HCEC 1CT (cell line): ENCODE data around the gene FERMT2.

Source experiments
- DNase-seq: peaks from one replicate; pipeline ENCODE4 v3.0.0-alpha.2; 2017

FERMT2 gene, protein sequence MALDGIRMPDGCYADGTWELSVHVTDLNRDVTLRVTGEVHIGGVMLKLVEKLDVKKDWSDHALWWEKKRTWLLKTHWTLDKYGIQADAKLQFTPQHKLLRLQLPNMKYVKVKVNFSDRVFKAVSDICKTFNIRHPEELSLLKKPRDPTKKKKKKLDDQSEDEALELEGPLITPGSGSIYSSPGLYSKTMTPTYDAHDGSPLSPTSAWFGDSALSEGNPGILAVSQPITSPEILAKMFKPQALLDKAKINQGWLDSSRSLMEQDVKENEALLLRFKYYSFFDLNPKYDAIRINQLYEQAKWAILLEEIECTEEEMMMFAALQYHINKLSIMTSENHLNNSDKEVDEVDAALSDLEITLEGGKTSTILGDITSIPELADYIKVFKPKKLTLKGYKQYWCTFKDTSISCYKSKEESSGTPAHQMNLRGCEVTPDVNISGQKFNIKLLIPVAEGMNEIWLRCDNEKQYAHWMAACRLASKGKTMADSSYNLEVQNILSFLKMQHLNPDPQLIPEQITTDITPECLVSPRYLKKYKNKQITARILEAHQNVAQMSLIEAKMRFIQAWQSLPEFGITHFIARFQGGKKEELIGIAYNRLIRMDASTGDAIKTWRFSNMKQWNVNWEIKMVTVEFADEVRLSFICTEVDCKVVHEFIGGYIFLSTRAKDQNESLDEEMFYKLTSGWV

DNA sequence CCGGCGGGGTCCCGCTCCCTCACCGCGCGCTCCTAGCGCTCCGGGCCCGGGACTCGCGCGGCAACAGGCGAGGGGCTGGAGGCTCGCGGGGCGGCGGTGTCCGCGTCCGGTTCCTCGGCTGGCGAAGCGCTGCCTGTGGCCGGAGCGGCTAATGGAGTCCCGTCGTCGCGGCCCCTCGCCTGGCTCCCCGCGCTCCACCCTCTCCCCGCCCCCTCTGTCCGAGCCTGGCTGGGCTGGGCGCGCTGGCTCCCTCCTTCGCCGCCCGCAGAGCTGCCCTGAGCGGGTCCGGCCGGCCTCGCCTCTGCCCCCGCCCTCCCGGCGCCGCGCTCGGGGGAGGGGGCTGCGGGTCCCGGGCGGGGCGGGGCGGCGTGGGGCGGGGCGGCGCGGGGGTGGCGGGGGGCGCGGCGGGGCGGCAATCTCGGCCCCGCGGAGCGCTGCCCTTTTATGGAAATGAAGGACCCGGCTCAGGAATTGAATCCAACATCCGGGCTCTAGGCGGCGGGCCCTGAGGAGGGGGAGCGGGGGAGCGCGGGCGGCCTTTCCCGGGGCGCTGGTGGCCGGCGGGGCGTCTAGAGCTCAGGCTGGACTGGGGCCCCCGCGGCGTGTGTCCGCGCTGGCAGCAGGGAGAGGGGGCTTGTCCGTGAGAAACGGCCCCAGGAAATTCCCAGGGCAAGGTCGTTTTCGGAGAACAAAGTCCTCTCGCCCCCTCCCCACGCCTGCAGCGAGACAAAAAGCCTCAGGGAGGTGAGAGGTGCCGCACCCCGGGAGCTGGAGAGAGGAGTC, at the start of gene FERMT2:
Gene FERMT2 (minus strand): TSS at position 153 of the 783 bp plus-strand sequence. CDS start 482 bp downstream, outside the sequence.
- peak; percentile 91 for DNase-seq

DNA sequence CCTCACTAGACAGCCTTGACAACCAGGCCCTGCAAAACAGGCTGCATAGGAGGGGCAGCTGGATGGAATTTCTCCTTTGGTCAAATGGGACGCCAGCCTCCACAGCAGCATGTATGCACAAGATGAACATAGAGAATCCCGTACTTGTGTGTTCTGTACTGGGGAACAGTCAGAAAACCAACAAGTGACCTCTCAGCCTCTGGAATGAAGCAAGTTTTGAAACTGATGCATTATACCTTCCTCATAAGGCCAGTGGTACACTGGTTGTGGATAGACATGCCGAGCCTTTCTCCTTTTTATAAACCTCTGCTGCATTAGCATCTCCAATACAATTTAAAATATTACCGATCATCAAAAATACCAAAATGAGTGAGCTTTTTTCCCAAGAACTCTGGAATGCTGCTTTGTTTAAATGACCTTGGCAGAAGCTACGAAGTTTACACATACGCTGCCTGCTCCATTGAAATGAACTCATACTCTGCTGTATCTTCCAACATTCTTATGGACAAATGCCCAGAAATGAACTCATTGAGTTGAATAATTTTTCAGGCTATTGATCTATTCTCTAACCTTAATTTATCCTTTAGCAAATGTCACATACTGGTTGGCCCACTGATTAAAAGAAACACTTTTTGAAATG, 47.6 kb upstream of the FERMT2 start:
- DNase-seq = peak; percentile 84

DNA sequence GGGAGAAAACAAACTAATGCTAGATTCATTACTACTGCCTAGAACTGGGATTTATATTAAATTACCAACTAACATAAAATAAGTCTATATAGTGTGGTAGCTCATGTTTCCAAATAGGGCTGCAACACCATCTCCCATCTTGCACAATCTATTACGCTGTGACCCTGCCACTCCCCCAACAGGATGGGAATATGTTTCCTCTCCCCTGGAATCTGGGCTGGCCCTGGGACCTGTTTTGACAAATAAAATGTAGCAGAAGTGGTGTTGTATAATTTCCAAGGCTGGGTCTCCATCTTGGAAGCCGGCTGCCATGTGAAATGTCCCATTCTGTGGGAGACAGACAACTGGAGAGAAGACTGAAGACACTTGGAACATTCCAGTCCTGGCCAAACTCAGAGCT, 45.6 kb upstream of the FERMT2 start:
- no peak for DNase-seq

DNA sequence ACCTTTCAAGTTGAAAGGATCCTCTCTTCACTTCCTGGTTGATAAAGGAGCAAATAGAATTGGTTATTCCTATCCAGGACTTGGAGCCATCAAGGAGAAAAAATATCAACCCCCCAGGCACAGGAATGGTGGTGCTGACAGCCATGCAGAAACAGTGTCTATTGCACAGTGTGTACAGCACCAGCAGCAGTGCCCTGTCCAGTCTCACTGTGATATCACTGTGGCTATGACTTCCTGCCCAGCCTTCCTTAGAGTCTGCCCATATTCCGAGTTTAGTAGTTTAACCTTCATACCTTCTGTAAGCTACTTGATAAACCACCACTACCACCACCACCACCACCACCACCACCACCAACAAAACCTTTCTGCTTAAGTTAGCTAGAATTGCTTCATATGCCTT, 45.1 kb upstream of the FERMT2 start:
- DNase-seq = no peak

DNA sequence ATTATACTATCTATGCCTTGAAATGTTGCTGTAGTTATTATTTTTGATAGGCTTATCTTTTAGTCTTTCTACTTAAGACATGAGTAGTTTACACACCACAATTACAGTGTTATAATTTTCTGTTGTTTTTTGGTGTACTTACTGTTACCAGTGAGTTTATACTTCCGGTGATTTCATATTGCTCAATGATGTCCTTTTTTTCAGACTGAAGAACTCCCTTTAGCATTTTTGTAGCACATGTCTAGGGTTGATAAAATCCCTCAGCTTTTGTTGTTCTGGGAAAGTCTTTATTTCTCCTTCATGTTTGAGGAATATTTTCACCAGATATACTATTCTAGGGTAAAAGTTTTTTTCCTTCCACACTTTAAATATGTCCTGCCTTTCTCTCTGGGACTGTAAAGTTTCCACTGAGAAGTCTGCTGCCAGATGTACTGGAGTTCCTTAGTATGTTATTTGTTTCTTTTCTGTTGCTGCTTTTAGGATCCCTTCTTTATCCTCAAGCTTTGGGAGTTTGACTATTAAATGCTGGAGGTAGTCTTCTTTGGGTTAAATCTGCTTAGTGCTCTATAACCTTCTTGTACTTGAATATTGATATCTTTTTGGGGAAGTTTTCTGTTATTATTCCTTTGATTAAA, 41.5 kb upstream of the FERMT2 start:
- DNase-seq = no peak

DNA sequence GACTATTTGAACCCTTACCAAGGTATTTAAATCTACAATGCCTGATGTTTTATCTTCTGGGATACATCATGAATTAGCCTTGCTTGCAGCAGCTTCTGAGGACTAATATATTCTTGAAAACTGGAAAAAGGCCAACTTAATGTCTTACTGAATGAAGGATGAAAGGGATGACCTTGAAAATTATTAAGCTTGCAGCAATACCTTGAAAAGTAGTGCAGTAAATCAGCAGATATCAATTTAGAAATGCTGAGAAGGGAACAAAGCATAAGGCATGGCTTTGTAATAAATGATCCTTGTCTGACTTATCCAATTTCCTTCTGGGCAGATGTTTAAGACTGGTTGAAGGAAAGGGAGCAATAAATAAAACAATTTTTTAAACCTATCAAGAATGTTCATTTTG, 37.3 kb upstream of the FERMT2 start:
- DNase-seq = no peak

DNA sequence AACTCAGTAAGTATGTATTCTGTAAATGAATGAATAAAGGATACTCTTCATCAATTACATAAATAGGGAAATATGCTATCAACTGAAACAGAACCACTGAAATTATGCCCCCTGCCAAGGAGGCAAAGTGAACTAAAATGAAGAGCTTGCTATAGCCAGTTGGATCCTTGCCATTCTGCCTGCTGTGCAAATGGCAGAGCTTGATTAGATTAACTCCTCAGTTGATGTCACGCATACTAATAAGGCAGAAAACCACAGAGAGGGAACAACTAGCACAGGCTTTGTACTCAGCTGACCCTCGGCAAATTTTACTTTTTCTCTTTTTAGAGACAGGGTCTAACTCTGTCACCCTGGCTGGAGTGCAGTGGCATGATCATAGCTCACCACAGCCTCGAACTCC, 36.7 kb upstream of the FERMT2 start:
- no peak for DNase-seq

DNA sequence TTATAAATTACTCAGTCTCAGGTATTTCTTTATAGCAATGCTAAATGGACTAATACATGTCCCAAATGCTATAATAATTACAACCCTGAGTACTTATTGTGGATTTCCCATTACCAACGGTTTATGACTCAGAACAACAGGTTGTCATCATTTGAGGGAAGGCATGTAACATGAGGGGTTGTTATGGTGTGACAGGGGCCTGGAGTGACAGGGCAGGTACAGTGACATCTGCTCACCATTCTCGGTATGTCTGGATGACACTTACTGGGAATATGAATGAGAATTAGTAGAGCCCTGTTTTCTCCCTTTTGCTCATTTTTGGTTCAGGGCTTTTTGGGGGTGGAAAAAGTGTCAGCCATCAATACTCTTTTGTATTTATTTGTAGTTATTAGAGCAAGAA, 36.2 kb upstream of the FERMT2 start:
- no peak for DNase-seq

DNA sequence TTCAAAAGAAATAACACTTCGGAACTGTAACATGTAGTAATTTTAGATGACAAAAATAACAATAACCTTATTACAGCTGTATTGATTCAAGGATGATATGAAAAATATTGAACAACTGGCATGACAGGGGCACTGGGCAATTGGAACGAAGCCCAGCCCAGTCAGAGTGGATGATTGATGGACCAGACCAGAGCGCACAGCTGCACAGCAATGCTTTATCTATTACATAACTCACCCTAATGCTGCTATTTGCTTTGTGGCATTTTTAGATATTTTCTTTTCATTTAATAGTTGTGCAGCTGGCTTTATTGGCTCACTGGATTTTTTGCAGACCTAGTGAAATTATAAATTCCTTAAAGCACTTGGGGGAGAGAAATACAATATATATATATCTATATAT, 26.9 kb upstream of the FERMT2 start:
- no peak for DNase-seq

DNA sequence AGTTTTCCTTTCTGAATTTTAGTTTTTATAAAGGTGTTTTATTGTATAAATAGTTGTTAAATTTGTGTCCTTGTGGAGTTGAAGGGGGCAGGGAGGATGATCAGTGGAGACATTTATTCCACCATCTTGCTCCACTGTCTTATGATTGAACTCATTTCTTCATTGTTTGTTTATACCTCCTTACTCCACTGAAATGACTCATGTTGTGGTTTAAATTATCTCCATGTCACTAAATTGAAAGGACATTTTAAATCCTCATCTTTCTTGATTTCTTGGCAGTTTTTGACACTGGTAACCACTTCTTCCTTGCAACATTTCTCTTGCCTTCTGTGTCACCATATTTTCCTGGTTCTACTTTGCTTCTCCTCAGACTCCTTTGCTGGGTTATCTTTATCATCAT, 23.6 kb upstream of the FERMT2 start:
- peak; percentile 41 for DNase-seq

DNA sequence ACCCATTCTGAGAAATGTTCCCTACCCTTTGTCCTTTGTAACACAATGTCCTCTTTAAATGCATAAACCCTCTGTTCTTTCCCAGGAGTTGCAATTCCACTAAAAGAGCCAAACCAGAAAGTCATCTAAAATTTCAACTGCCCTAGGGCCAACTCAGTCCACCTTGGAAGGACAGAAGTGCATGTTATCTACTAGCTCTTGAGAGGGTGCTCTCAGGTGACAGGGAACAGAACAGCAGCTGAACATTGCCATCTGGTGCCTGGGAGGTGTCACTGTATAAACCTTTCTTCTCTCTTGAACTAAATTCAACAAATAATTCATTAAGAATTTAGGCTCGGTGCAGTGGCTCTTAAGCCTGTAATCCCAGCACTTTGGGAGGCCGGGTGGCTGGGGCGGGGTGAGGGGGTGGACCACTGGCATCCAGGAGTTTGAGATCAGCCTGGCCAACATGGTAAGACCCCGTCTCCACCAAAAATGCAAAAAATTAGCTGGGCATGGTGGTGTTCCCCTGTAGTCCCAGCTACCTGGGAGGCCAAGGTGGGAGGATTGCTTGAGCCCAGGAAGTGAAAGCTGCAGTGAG, 10.3 kb upstream of the FERMT2 start:
- DNase-seq = peak; percentile 72

DNA sequence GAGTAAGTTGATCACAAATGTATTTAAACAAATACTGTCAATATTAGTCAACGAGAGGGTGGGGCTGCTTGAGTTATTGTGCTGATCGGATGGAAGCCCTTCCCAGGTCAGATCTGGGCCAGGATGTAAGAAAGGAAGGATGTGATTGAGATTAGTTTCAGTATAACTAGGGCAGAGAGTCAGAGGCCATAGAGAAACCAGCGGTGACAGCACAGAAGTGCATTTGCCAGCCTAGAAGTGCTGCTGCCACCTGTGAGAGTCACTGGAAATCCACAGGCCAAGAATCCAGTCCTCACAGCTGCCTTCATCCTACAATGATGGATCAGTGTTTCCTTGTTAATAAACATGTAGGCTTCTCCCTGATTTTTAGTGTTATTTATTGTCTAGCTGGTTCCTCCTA, 9.8 kb upstream of the FERMT2 start:
- no peak for DNase-seq

DNA sequence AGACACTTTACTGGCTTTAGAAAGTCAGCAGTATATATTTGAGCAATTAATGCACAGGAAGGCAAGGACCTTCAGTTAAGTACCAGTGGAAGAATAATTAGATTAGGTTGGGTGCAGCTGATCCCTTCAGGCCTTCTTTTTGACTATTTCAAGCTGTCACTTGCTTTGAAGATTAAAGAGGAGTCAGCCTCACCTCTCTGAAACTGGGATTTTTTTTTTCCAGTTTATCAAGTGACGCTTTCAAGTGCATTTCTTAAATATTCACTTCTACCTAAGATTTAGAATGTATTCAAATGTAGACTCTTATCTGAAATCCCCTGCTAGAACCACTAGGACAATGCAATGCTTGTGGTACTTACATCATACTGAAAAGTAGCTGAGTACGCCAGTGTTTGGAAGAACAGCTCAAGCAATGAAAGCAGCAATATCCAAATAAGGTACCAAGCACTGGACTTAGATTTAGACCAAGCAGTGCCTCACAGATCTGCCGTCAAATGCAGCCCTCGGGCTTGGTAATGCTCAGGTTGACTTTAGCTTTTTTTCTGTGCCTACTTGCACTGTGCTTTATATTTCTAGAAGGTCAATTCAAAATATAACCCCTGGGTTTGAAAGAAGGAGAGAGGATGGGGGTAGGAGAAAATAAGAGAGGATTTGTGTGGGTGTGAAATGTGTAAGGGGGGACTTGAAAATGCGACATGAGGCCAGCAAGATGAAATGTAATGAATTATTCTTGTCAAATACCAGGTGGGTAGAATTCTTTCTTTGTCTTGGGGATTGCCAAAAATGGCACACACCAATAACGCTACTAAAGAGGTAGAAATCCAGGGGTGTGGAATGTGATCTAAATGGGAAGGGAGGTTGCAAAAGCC, 3.7 kb upstream of the FERMT2 start:
- no peak for DNase-seq

DNA sequence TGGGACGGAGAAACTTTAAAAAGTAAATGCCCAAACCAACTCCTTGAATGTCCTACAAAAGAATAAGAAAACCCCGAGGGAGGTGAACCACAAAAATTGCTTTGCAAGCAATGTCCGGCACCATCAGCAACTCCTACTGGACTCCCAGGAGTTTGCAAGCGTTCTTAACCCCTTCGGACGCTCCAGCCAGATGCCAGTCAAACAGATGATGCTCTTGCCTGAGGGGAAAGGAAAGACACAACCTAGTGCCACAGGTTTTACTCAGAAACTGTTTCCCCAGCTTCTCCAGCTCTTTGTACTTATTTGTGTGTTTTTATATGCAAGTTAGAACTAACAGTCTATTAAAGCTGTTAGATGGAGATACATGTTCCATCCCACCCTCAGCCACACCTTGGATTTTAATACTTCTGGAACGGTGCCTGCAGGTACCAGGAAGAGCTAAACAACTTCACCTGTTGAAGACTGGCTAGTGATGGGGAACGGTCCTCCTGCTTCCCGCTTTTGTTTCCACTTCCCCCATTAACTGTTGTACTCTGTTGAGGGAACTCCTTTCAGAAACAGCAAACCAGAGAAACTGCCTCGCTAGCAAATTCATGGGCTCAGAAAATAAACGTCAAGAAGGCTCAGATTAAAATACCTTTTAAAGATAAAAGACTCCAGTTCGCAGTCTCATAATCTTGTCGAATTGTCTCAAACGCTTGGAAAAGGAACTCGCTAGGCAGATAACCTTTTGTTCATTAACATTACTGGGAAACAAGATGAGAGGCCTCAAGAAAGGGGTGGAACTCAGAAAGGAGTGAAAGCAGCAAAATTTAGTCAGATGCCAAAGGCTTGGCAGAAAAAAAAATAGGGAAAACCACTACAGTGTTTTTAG, 1.1 kb upstream of the FERMT2 start:
- peak; percentile 84 for DNase-seq

DNA sequence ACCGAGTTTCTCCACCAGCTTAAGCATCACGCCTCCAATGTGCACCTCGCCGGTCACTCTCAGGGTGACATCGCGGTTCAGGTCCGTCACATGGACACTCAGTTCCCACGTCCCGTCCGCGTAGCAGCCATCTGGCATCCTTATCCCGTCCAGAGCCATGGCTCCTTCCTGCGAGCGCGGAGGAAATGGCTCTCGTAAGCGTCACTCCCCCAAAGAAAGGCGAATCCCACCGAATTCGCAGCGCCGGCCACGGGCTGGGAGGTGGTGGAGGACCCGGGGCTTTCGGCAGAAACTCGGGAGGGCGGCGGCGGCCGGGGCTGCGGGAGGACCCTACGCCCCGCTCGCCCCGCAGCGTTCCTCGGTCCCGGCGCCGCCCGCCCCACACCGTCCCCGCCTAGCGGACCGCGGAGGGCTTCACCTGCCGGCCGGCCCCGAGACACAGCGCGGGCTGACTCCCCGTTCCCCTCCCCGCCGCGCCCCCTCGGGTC, 396 bp downstream of the FERMT2 start:
- DNase-seq = peak; percentile 40

DNA sequence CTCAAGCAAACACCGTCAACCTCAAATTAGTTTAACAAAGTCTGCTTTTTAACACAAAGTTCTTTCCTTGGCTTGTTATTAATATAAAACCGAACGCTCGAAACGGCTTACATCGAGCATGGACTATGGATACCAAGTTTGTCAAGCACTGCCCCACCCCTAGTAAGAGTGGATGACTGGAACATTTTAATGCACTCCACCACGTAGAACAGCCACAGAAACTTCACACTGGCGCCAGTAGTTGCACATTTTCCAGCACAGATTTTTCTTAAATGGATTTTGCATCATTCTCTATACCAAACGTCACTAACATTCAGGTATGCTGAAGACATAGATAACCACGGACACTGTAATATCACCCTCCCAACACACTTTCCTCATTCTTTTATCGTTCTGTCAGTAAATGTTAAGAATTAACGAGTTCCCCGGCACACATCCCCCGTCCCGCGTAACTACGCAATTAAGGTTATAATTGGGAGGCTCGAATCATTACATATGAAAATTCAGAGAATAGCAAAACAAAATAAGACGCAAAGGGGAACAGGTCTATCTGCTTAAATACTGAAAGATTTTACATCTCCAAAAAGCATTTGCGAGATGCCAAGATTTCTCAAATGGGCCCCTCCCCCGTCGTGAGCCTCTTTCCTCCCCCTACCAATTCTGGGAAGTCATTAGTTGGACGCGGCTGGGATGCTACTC, 990 bp downstream of the FERMT2 start:
- DNase-seq = peak; percentile 54

DNA sequence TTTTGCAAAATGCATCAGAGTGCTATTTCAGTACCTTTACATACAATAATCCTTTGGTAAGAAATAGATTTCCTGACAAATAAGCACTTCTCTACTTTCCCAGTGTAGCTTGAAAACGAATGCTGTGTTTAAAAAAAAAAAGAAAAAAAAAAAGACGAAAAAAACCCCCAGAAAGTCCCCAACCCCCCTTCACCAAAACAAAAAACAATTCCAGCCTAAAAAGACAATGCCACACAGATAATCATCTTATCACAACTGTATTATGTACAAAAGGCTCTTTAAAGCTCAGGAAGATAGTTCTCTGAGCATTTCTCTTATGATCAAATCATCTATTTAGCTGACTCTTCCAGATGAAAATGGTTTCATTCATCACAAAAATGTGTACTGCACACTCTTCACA, 1.6 kb downstream of the FERMT2 start:
- no peak for DNase-seq

DNA sequence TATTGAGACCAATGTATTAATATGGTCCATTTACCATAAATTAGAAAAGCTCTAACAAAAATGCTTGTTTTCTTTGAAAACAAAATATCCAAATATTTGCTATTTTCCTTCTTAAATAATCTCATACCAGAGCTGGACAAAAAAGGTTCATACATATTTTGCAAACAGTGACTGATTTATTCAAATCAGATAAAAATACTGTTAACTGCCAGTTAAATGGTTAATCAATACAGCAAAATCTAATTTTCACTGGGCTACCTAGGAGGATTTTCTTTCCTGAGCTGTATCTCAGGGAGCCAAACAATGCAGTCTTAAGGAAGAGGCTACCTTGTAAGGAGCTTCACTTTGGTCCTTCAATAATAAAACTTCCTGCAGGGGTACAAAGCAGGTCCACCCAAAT, 2.0 kb downstream of the FERMT2 start:
- DNase-seq = no peak

DNA sequence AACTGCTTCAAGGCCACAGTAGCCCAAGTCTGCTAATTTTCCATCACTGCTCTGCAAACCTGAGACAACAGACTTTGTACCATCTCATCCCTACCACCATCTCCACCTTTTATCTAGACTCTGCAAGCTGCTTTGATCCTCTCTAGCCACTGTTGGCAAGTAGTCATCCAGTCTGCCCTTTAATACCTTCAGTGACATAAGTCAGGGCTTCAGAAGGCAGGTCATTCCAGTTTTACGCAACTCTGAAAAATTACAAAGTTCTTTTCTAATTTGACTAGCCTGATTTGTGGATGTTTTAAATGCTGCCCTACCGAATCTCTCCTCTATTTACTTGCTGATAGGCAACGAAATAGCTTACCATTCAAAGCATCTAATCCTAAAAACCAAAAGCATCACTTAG, 2.8 kb downstream of the FERMT2 start:
- DNase-seq = no peak
